H9 (cell line): Measurements from ENCODE around the gene SLC5A12. TPM values are rescaled to one million over a fixed set of nuclear protein-coding genes. Genes with fewer than 3 reads are reported as not detected.

ENCODE experiments used
- DNase-seq: peaks from one replicate; pipeline ENCODE4 v3.0.0-alpha.2; 2017
- H2AFZ ChIP-seq: one replicate; pipeline ENCODE4 v1.6.1; 2013; ENCODE audit warnings: mild to moderate bottlenecking, low read length, control low read depth, moderate library complexity
- H2AK5ac ChIP-seq: 2 replicates; pipeline ENCODE4 v1.6.1; 2013; ENCODE audit warnings: low read length, control low read depth, mixed read lengths; ENCODE audit not compliant: insufficient read length
- H2BK120ac ChIP-seq: one replicate; pipeline ENCODE4 v1.6.1; 2013; ENCODE audit warnings: low read depth, mild to moderate bottlenecking, low read length, control low read depth, inconsistent platforms; ENCODE audit not compliant: poor library complexity, severe bottlenecking
- H2BK12ac ChIP-seq: 2 replicates; pipeline ENCODE4 v1.6.1; 2013; ENCODE audit warnings: low read length, control low read depth, mixed read lengths, low read depth; ENCODE audit not compliant: insufficient read length
- H2BK15ac ChIP-seq: 2 replicates; pipeline ENCODE4 v1.6.1; 2013; ENCODE audit warnings: low read depth, low read length, control low read depth
- H2BK20ac ChIP-seq: one replicate; pipeline ENCODE4 v1.6.1; 2013; ENCODE audit warnings: low read depth, mild to moderate bottlenecking, low read length, control low read depth, inconsistent platforms; ENCODE audit not compliant: poor library complexity, severe bottlenecking
- H2BK5ac ChIP-seq: 2 replicates; pipeline ENCODE4 v1.6.1; 2013; ENCODE audit warnings: low read length, control low read depth, mixed read lengths; ENCODE audit not compliant: insufficient read length
- H3K14ac ChIP-seq: 2 replicates; pipeline ENCODE4 v1.6.1; 2013; ENCODE audit warnings: low read length, control low read depth; ENCODE audit not compliant: insufficient read depth
- H3K18ac ChIP-seq: 2 replicates; pipeline ENCODE4 v1.6.1; 2013; ENCODE audit warnings: low read depth, mild to moderate bottlenecking, mixed read lengths, low read length, control low read depth; ENCODE audit not compliant: insufficient read length
- H3K23ac ChIP-seq: 2 replicates; pipeline ENCODE4 v1.6.1; 2013; ENCODE audit warnings: low read length, control low read depth, mixed read lengths, low read depth; ENCODE audit not compliant: insufficient read length
- H3K23me2 ChIP-seq: 2 replicates; pipeline ENCODE4 v1.6.1; 2013; ENCODE audit warnings: low read depth, mild to moderate bottlenecking, mixed read lengths, low read length, control low read depth; ENCODE audit not compliant: insufficient read length, poor library complexity, severe bottlenecking
- H3K27ac ChIP-seq: 2 replicates; pipeline ENCODE4 v1.5.1; 2013; ENCODE audit warnings: low read length, control low read depth, mixed read lengths, low read depth; ENCODE audit not compliant: insufficient read length
- H3K27me3 ChIP-seq: 2 replicates; pipeline ENCODE4 v1.6.1; 2013; ENCODE audit warnings: low read length, control low read depth, inconsistent platforms; ENCODE audit not compliant: insufficient read depth
- H3K4ac ChIP-seq: 2 replicates; pipeline ENCODE4 v1.6.1; 2013; ENCODE audit warnings: low read depth, mild to moderate bottlenecking, control low read depth, inconsistent platforms, low read length, moderate library complexity
- H3K4me1 ChIP-seq: 2 replicates; pipeline ENCODE4 v1.6.1; 2013; ENCODE audit warnings: low read length, control low read depth, inconsistent platforms; ENCODE audit not compliant: insufficient read depth
- H3K4me2 ChIP-seq: 2 replicates; pipeline ENCODE4 v1.6.1; 2013; ENCODE audit warnings: low read length, control low read depth, mixed read lengths; ENCODE audit not compliant: insufficient read length, insufficient read depth
- H3K56ac ChIP-seq: 2 replicates; pipeline ENCODE4 v1.6.1; 2013; ENCODE audit warnings: low read depth, mild to moderate bottlenecking, mixed read lengths, low read length, control low read depth; ENCODE audit not compliant: insufficient read length
- H3K79me1 ChIP-seq: 2 replicates; pipeline ENCODE4 v1.6.1; 2013; ENCODE audit warnings: low read depth, mild to moderate bottlenecking, moderate library complexity, low read length, control low read depth, inconsistent platforms; ENCODE audit not compliant: insufficient read depth, poor library complexity, severe bottlenecking
- H3K79me2 ChIP-seq: 2 replicates; pipeline ENCODE4 v1.6.1; 2013; ENCODE audit warnings: low read length, control low read depth, inconsistent platforms; ENCODE audit not compliant: insufficient read depth
- H3K9ac ChIP-seq: 2 replicates; pipeline ENCODE4 v1.6.1; 2013; ENCODE audit warnings: low read length, control low read depth, mixed read lengths; ENCODE audit not compliant: insufficient read length; ENCODE audit errors: extremely low read depth
- H3K9me3 ChIP-seq: one replicate; pipeline ENCODE4 v1.6.1; 2013; ENCODE audit warnings: low read depth, low read length, inconsistent platforms; ENCODE audit not compliant: control insufficient read depth
- H3T11ph ChIP-seq: one replicate; pipeline ENCODE4 v1.6.1; 2013; ENCODE audit warnings: mild to moderate bottlenecking, low read length, control low read depth, inconsistent platforms
- H4K20me1 ChIP-seq: one replicate; pipeline ENCODE4 v1.6.1; 2013; ENCODE audit not compliant: control insufficient read depth, insufficient read length, insufficient read depth
- H4K5ac ChIP-seq: 2 replicates; pipeline ENCODE4 v1.6.1; 2013; ENCODE audit warnings: low read depth, mild to moderate bottlenecking, mixed read lengths, low read length, control low read depth; ENCODE audit not compliant: insufficient read length
- H4K8ac ChIP-seq: replicated peaks from 2 replicates; pipeline ENCODE4 v1.6.1; 2013; ENCODE audit warnings: low read length, control low read depth, mixed read lengths, low read depth; ENCODE audit not compliant: insufficient read length
- H4K91ac ChIP-seq: 2 replicates; pipeline ENCODE4 v1.6.1; 2013; ENCODE audit warnings: low read depth, mild to moderate bottlenecking, moderate library complexity, mixed read lengths, low read length, control low read depth; ENCODE audit not compliant: insufficient read length
- H3K27ac Mint-ChIP-seq, 3 experiments: 2 replicates in 2 of 3; 3 replicates in 1 of 3; pipeline ENCODE4 v1.8.0; 2020 to 2021; ENCODE audit warnings: mixed read lengths in 3 of 3, mild to moderate bottlenecking in 1 of 3, moderate library complexity in 1 of 3
- H3K27me3 Mint-ChIP-seq: 2 replicates; pipeline ENCODE4 v1.8.0; 2021; ENCODE audit warnings: low read depth, mild to moderate bottlenecking, moderate library complexity, mixed read lengths
- H3K36me3 Mint-ChIP-seq, 3 experiments: 2 replicates in 2 of 3; 3 replicates in 1 of 3; pipeline ENCODE4 v1.8.0; 2020 to 2021; ENCODE audit warnings: low read depth in 3 of 3, mixed read lengths in 3 of 3; ENCODE audit not compliant: insufficient read depth in 1 of 3
- H3K4me1 Mint-ChIP-seq, 2 experiments: 2 replicates each; pipeline ENCODE4 v1.8.0; 2020; ENCODE audit warnings: mixed read lengths in 2 of 2
- H3K4me3 Mint-ChIP-seq, 2 experiments: 2 replicates in 1 of 2; 3 replicates in 1 of 2; pipeline ENCODE4 v1.8.0; 2020 to 2021; ENCODE audit warnings: mild to moderate bottlenecking in 2 of 2, mixed read lengths in 2 of 2, moderate library complexity in 1 of 2
- H3K9me3 Mint-ChIP-seq, 2 experiments: 2 replicates in 1 of 2; 3 replicates in 1 of 2; pipeline ENCODE4 v1.8.0; 2020; ENCODE audit warnings: mild to moderate bottlenecking in 2 of 2, mixed read lengths in 2 of 2, moderate library complexity in 1 of 2
- CTCF ChIP-seq: fragments of 200-600 bp; sonication (generic); conservative IDR thresholded peaks from 3 replicates; pipeline ENCODE4 v1.8.0; 2021; ENCODE audit warnings: antibody characterized with exemption, mild to moderate bottlenecking
- WGBS: extraction: QIAGEN DNeasy Blood & Tissue Kit; methylation state at CpG from one replicate; pipeline ENCODE4 v1.1.7; 2013; ENCODE audit warnings: missing lambda C conversion rate, low lambda C conversion rate, mixed read lengths; ENCODE audit not compliant: insufficient read length; ENCODE audit errors: extremely low coverage; 5-methylcytosine and 5-hydroxymethylcytosine counted together
- total RNA-seq: library from RNA; stranded (reverse); gene quantifications from 2 replicates; pipeline ENCODE4 v1.2.1, GENCODE V29; 2021

The SLC5A12 gene
- total RNA-seq, 1 experiment from 2014 or later: 2.7 TPM

- Histone ChIP-seq H3K79me1 (no peaks in the 10 kb centered on the region), H4K20me1 (no peaks in the 10 kb centered on the region), H3K4me2 (no peak overlapping the region), H3K27me3 (no peaks in the 10 kb centered on the region), H3K56ac (no peak overlapping the region), H4K8ac (no peak overlapping the region), H3K4ac (no peak overlapping the region), H4K91ac (no peak overlapping the region), H3K79me2 (no peaks in the 10 kb centered on the region), H3K18ac (no peak overlapping the region), H3T11ph (no peak overlapping the region), H2BK5ac (no peak overlapping the region), H3K4me1 (no peaks in the 10 kb centered on the region), H2BK20ac (no peak overlapping the region), H3K23me2 (no peaks in the 10 kb centered on the region), H2AFZ (no peak overlapping the region), H2BK15ac (no peak overlapping the region), H4K5ac (no peak overlapping the region), H3K9ac (no peak overlapping the region), H2BK120ac (no peak overlapping the region), H3K14ac (no peak overlapping the region), H3K23ac (no peak overlapping the region), H3K27ac (no peak overlapping the region), H3K9me3 (no peaks in the 10 kb centered on the region), H2AK5ac (no peak overlapping the region), H2BK12ac (no peak overlapping the region)
- Mint-ChIP-seq H3K36me3 (no peaks in the 10 kb centered on the region; a peak in 1 of 7 replicates), H3K4me3 (no peak overlapping the region), H3K27ac (no peak overlapping the region), H3K4me1 (peaks cover 7 to 8% of the 10 kb centered on the region in 2 experiments), H3K27me3 (no peaks in the 10 kb centered on the region; the same call in 1 of the 2 replicates), H3K9me3 (0 out of 5 replicates have a peak, but pooled peaks cover 0 to 1% of the 10 kb centered on the region in 2 experiments)
- TF ChIP-seq CTCF: no peak
- DNase-seq: no peak
- WGBS: no CpG with 5 or more reads among the region's 5 CpGs
These were observed 40.2 kb upstream of the SLC5A12 start for GRCh38 chr11:26762089-26762488.
